PC-3 (cell line): ENCODE data around the gene MEX3A.

ENCODE experiments used
- CTCF ChIP-seq: fragments of 300-600 bp; sonication (generic); conservative IDR thresholded peaks from 2 replicates; pipeline ENCODE4 v1.5.1; 2017; ENCODE audit warnings: antibody characterized with exemption, low read depth, mild to moderate bottlenecking, low read length
- EZH2 ChIP-seq: fragments of 300-600 bp; sonication (generic); IDR thresholded peaks from one replicate; pipeline ENCODE4 v1.6.1; 2017; ENCODE audit warnings: antibody characterized with exemption, mild to moderate bottlenecking, low read length; ENCODE audit not compliant: unreplicated experiment
- EZH2phosphoT487 ChIP-seq: fragments of 300-600 bp; sonication (generic); IDR thresholded peaks from 2 replicates; pipeline ENCODE4 v1.6.1; 2018; ENCODE audit warnings: mild to moderate bottlenecking, antibody characterized with exemption, low read length, borderline replicate concordance

GRCh38 chr1:156090840-156091188 is 8.5 kb upstream of the MEX3A start:
- TF ChIP-seq CTCF (peak; percentile 96), EZH2 (no peak), EZH2phosphoT487 (no peak)
